Measurements from ENCODE around the gene NOP10.

DNA sequence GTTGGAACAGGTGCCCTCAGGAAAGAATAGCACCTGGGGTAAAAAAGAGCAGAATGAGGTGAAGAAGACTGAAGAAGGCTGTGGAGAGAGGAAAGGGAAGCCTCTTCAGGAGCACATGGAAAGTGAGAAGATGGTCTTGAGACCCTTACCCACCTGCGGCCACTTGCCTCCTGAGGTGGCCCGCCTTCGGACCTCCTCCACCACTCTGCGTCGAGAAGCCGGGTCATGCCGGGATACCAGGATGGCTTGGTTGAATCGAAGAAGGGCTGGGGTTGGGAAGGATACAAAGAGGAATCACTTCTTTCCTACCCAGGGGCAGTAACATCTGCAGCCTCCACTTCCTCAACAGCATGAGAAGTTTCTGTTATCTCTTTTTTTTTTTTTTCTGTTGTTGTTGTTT is 21.1 kb upstream of the NOP10 start:
- TF ChIP-seq, protein P1, sequence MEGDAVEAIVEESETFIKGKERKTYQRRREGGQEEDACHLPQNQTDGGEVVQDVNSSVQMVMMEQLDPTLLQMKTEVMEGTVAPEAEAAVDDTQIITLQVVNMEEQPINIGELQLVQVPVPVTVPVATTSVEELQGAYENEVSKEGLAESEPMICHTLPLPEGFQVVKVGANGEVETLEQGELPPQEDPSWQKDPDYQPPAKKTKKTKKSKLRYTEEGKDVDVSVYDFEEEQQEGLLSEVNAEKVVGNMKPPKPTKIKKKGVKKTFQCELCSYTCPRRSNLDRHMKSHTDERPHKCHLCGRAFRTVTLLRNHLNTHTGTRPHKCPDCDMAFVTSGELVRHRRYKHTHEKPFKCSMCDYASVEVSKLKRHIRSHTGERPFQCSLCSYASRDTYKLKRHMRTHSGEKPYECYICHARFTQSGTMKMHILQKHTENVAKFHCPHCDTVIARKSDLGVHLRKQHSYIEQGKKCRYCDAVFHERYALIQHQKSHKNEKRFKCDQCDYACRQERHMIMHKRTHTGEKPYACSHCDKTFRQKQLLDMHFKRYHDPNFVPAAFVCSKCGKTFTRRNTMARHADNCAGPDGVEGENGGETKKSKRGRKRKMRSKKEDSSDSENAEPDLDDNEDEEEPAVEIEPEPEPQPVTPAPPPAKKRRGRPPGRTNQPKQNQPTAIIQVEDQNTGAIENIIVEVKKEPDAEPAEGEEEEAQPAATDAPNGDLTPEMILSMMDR (IDR thresholded peaks at IDR 0.05) = no peak
- TF ChIP-seq POLR2A (IDR thresholded peaks at IDR 0.05) = no peak
